ENCODE data around the gene KYNU.

Gene KYNU

GRCh38 chr2:142951190-142952007 is 73.9 kb downstream of the KYNU start:
- no peak for TF ChIP-seq ZNF274 (IDR thresholded peaks at IDR 0.05; ENCODE audit: low read depth, low read length)
- no peak overlapping the region for H3K4me3 ChIP-seq (ENCODE audit: low read length)

DNA sequence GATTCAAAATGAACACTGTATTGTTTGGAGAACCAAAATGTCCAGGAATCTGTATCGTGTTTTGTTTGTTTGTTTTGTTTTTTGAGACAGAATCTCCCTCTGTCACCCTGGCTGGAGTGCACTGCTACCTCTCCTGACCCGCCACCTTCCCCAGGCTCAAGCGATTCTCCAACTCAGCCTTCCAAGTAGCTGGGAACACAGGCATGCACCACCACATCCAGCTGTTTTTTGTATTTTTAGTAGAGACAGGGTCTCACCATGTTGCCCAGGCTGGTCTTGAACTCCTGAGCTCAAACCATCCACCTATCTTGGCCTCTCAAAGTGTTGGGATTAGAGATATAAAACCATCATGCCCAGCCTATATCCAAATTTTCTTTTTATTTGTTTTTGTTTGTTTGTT is 74.6 kb downstream of the KYNU start:
- no peak for TF ChIP-seq ZNF274 (IDR thresholded peaks at IDR 0.05; ENCODE audit: low read depth, low read length)

GRCh38 chr2:142952793-142953494 is 75.5 kb downstream of the KYNU start:
- no peak for TF ChIP-seq ZNF274 (IDR thresholded peaks at IDR 0.05; ENCODE audit: low read depth, low read length)
- no peak overlapping the region for H3K4me3 ChIP-seq (ENCODE audit: low read length)

More for the DNA sequence above, 74.6 kb downstream of the KYNU start:
- H3K4me3 ChIP-seq (ENCODE audit: low read length): no peak overlapping the region

GRCh38 chr2:142954493-142954892 is 77.0 kb downstream of the KYNU start:
- TF ChIP-seq ZNF274 (IDR thresholded peaks at IDR 0.05; ENCODE audit: low read depth, low read length): no peak
- H3K4me3 ChIP-seq (ENCODE audit: low read length): no peak overlapping the region

DNA sequence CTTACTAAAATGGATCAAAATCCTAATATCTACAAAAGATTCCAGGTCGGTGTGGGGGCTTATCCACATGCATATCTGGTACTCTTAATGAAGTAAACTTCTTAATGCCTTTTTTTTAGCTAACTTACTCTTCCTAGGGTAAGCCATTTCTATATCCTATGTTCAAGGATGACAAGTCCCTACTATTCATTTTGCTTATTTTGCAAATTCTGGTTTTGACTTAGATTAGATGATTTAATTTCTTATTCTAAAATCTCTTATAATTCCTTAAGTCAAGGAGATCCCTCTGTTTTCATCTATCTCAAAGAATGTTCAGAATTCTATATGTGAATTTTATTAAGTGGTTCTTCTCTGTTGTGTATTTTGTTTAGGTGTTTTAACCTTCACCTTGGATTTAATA is 79.7 kb downstream of the KYNU start:
- no peak for TF ChIP-seq ZNF274 (IDR thresholded peaks at IDR 0.05; ENCODE audit: low read depth, low read length)

GRCh38 chr2:142961202-142961601 is 83.7 kb downstream of the KYNU start:
- no peak for TF ChIP-seq ZNF274 (IDR thresholded peaks at IDR 0.05; ENCODE audit: low read depth, low read length)
- H3K4me3 ChIP-seq (ENCODE audit: low read length): no peak overlapping the region

More for the DNA sequence above, 79.7 kb downstream of the KYNU start:
- no peak overlapping the region for H3K4me3 ChIP-seq (ENCODE audit: low read length)

GRCh38 chr2:142965443-142965842 is 88.0 kb downstream of the KYNU start:
- TF ChIP-seq ZNF274 (IDR thresholded peaks at IDR 0.05; ENCODE audit: low read depth, low read length): no peak
- H3K4me3 ChIP-seq (ENCODE audit: low read length): no peak overlapping the region

DNA sequence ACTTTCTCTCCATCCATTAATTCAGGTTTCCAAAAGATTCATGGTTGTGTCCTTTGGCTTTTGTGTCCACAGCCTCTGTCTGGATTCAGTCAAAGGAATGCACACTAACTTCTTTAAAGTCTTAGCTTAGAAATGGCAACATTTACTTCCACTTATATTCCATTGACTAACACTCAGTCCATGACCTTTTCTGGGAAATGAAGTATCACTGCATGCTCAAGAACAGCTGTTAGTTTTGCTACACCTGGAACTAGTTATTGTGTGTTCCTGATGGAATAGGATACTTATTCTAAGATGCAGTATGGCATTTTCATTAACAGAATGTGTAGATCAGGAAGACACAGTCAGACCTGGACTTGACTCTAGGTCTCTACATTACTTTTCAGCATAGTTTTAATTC is 88.8 kb downstream of the KYNU start:
- TF ChIP-seq ZNF274 (IDR thresholded peaks at IDR 0.05; ENCODE audit: low read depth, low read length): no peak
- H3K4me3 ChIP-seq (ENCODE audit: low read length): no peak overlapping the region

- no peak overlapping the region for H3K4me3 ChIP-seq (ENCODE audit: low read length)
- no peak for TF ChIP-seq ZNF274 (IDR thresholded peaks at IDR 0.05; ENCODE audit: low read depth, low read length)
Measured at GRCh38 chr2:142967060-142967459, 89.6 kb downstream of the KYNU start.

- no peak overlapping the region for H3K4me3 ChIP-seq (ENCODE audit: low read length)
- no peak for TF ChIP-seq ZNF274 (IDR thresholded peaks at IDR 0.05; ENCODE audit: low read depth, low read length)
Measured at GRCh38 chr2:142973160-142973821, 95.8 kb downstream of the KYNU start.

GRCh38 chr2:142973822-142974207 is 96.4 kb downstream of the KYNU start:
- H3K4me3 ChIP-seq (ENCODE audit: low read length): no peak overlapping the region
- no peak for TF ChIP-seq ZNF274 (IDR thresholded peaks at IDR 0.05; ENCODE audit: low read depth, low read length)

- no peak overlapping the region for H3K4me3 ChIP-seq (ENCODE audit: low read length)
- TF ChIP-seq ZNF274 (IDR thresholded peaks at IDR 0.05; ENCODE audit: low read depth, low read length): no peak
Measured at GRCh38 chr2:142974288-142975024, 97.0 kb downstream of the KYNU start.

GRCh38 chr2:142975239-142975638 is 97.8 kb downstream of the KYNU start:
- no peak for TF ChIP-seq ZNF274 (IDR thresholded peaks at IDR 0.05; ENCODE audit: low read depth, low read length)
- H3K4me3 ChIP-seq (ENCODE audit: low read length): no peak overlapping the region

Data from GM08714 (cell line).